ENCODE measurements around the gene MAP7. TPM values are rescaled to one million over a fixed set of nuclear protein-coding genes. Genes with fewer than 3 reads are reported as not detected.
"Not testable (repeated sequence)": the region's sequence is repeated elsewhere in the genome, so short reads cannot be mapped to it uniquely, and the experiment has no call there.

MAP7 gene
- total RNA-seq, 6 experiments from 2014 or later, result 0.14 to 0.65 (median 0.51) TPM

DNA sequence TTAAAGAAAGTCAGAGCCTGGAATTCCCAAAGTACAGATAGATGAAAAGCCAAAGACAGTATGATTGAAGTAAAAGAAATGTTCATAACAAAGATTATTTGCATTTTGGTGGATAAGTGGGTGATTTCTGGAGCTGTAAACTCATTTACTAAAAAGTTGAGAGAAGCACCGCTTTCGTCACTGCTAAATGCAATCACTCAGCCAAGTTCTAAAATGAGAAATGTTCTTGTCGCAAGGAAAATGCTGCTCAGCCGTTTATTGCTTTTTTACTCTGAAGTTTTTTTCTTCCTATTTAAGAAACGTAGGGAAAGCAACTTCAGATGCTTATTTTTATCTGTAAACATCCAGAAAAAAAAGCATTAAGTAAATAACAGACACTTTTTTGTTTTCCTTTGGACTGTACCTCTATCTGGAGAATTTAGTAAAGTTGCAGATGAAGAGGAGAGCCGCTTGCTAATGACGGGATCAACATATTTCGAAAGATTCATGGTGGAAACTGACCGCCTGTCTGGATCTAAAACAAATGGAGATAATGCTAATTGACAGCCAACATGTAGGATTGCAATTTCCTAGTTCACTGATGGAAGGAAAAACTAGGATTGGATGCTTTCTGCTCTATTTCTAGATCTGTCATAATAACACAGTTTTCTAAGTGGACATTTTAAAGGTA lies 166.8 kb downstream of the MAP7 start:
- no peak overlapping the region for H3K4me3 Mint-ChIP-seq
- no peak overlapping the region for H3K27ac Mint-ChIP-seq
- no peaks in the 10 kb centered on the region for H3K27me3 Mint-ChIP-seq (ENCODE audit: insufficient read depth)
- no peaks in the 10 kb centered on the region for H3K36me3 Mint-ChIP-seq (ENCODE audit: low read depth)
- H3K9me3 Mint-ChIP-seq, result no peaks in the 10 kb centered on the region
- TF ChIP-seq, protein P1, sequence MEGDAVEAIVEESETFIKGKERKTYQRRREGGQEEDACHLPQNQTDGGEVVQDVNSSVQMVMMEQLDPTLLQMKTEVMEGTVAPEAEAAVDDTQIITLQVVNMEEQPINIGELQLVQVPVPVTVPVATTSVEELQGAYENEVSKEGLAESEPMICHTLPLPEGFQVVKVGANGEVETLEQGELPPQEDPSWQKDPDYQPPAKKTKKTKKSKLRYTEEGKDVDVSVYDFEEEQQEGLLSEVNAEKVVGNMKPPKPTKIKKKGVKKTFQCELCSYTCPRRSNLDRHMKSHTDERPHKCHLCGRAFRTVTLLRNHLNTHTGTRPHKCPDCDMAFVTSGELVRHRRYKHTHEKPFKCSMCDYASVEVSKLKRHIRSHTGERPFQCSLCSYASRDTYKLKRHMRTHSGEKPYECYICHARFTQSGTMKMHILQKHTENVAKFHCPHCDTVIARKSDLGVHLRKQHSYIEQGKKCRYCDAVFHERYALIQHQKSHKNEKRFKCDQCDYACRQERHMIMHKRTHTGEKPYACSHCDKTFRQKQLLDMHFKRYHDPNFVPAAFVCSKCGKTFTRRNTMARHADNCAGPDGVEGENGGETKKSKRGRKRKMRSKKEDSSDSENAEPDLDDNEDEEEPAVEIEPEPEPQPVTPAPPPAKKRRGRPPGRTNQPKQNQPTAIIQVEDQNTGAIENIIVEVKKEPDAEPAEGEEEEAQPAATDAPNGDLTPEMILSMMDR (IDR thresholded peaks at IDR 0.05), result no peak
- DNase-seq, result no peak
- H3K4me1 Mint-ChIP-seq (ENCODE audit: low read depth), result no peaks in the 10 kb centered on the region

GRCh38 chr6:136382676-136383252 lies 167.5 kb downstream of the MAP7 start:
- Mint-ChIP-seq H3K27me3 (ENCODE audit: insufficient read depth) (peaks cover 1% of the 10 kb centered on the region), H3K4me3 (no peak overlapping the region), H3K9me3 (no peaks in the 10 kb centered on the region), H3K27ac (no peak overlapping the region), H3K4me1 (ENCODE audit: low read depth) (no peaks in the 10 kb centered on the region), H3K36me3 (ENCODE audit: low read depth) (no peaks in the 10 kb centered on the region)
- TF ChIP-seq, protein P1 (IDR thresholded peaks at IDR 0.05), result no peak
- no peak for DNase-seq

GRCh38 chr6:136378888-136379287 lies 171.3 kb downstream of the MAP7 start:
- TF ChIP-seq, protein P1 (IDR thresholded peaks at IDR 0.05), result peak; percentile 51
- Mint-ChIP-seq H3K27ac (no peak overlapping the region), H3K4me3 (no peak overlapping the region), H3K4me1 (ENCODE audit: low read depth) (no peaks in the 10 kb centered on the region), H3K9me3 (no peaks in the 10 kb centered on the region), H3K36me3 (ENCODE audit: low read depth) (no peaks in the 10 kb centered on the region), H3K27me3 (ENCODE audit: insufficient read depth) (peaks cover 9% of the 10 kb centered on the region)
- no peak for DNase-seq

DNA sequence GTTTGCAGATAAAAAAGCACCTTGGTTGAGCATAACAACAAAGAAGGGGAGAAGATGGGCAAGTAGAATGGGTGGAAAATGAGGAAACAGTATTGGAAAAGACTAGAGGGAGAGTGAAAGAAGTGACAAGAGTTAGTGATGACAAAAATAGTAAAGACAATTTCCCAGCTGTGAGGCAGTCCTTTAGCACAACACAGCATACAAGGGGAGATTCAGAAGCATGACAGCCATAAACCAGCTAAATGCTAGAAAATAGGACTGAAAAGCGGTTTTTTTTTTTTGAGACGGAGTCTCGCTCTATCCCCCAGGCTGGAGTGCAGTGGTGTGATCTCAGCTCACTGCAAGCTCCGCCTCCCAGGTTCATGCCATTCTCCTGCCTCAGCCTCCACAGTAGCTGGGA lies 174.4 kb downstream of the MAP7 start:
- H3K27ac Mint-ChIP-seq; H3K4me3 Mint-ChIP-seq; H3K36me3 Mint-ChIP-seq (ENCODE audit: low read depth); H3K9me3 Mint-ChIP-seq; H3K27me3 Mint-ChIP-seq (ENCODE audit: insufficient read depth); DNase-seq; H3K4me1 Mint-ChIP-seq (ENCODE audit: low read depth): not testable (repeated sequence)

DNA sequence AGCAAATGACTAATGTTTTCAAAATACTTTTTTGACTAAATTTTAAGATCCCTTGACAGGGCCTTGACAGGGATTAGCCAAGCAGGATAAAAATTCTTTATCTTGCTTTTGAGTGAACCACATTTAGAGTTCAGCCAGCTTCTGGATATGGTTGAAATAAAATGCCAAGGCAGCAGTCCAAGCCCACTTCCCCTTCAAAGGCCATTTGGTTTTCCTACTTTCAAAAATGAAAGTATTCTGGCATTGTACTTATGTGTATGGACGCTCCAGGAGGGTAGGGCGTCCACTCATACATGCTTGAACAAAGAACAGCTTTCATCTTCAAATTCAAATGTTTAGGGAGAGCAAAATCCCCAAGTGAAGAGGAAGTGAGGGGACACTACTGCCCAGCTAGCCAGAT lies 178.3 kb downstream of the MAP7 start:
- no peaks in the 10 kb centered on the region for H3K36me3 Mint-ChIP-seq (ENCODE audit: low read depth)
- H3K27me3 Mint-ChIP-seq (ENCODE audit: insufficient read depth), result peaks cover 2% of the 10 kb centered on the region
- no peaks in the 10 kb centered on the region for H3K9me3 Mint-ChIP-seq
- TF ChIP-seq, protein P1 (IDR thresholded peaks at IDR 0.05), result no peak
- DNase-seq, result no peak
- H3K4me1 Mint-ChIP-seq (ENCODE audit: low read depth), result no peaks in the 10 kb centered on the region
- no peak overlapping the region for H3K27ac Mint-ChIP-seq
- H3K4me3 Mint-ChIP-seq, result no peak overlapping the region

GRCh38 chr6:136370988-136371728 lies 179.1 kb downstream of the MAP7 start:
- H3K9me3 Mint-ChIP-seq, result no peaks in the 10 kb centered on the region
- no peaks in the 10 kb centered on the region for H3K36me3 Mint-ChIP-seq (ENCODE audit: low read depth)

More at GRCh38 chr6:136370988-136371728, 179.1 kb downstream of the MAP7 start:
- TF ChIP-seq, protein P1 (IDR thresholded peaks at IDR 0.05), result no peak
- no peaks in the 10 kb centered on the region for H3K4me1 Mint-ChIP-seq (ENCODE audit: low read depth)
- peaks cover 4% of the 10 kb centered on the region for H3K27me3 Mint-ChIP-seq (ENCODE audit: insufficient read depth)
- no peak overlapping the region for H3K4me3 Mint-ChIP-seq
- DNase-seq, result no peak
- H3K27ac Mint-ChIP-seq, result no peak overlapping the region

Measured in HFFc6 (cell line).